ENCODE results near the gene ANTXRL.

DNA sequence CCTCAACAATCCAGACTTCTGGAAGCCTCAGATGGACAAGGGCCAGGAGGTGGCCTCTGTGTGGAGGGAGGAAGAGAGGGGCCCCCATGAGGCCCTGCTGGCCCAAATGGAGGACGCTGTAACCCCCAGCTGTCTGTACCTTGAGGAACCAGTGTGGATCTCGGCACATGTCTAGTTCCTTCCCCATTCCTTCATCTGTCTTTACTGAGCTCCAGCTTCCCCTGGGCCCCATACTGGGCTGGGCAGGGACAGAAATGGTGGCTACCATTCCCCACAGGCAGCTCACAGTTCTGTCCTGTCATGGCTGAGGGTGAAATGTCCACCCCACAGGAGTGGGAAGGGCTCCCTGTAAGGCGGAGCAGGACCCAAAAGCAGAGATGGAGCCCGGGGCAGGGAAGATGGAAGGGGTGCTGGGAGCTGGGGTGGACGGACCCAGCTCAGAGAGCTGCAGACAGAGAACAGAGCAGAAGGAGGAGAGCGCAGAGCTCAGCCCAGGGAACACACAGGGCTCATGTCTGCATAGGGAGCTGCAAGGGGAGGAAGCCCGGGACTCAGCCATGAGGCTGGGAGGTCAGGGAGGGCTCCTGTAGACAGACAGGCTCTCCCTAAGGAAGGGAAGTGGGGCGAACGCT is 22.8 kb downstream of the ANTXRL start:
- no peak for TF ChIP-seq GATA2 (IDR thresholded peaks at IDR 0.05; ENCODE audit: low read depth, low read length)
- TF ChIP-seq GATA3 (IDR thresholded peaks at IDR 0.05; ENCODE audit: low read depth, low read length): no peak

Measured in SH-SY5Y (cell line).